GM12873 (cell line): ENCODE results near the gene NFE2L2.

Experiments
- TF ChIP-seq, protein P1 (sequence below): IDR thresholded peaks from 2 replicates; pipeline ENCODE4 v1.5.1; 2012; ENCODE audit warnings: low read depth, mild to moderate bottlenecking, moderate library complexity, low read length, control low read depth; ENCODE audit not compliant: insufficient read depth; ENCODE audit errors: missing control alignments

The NFE2L2 gene

DNA sequence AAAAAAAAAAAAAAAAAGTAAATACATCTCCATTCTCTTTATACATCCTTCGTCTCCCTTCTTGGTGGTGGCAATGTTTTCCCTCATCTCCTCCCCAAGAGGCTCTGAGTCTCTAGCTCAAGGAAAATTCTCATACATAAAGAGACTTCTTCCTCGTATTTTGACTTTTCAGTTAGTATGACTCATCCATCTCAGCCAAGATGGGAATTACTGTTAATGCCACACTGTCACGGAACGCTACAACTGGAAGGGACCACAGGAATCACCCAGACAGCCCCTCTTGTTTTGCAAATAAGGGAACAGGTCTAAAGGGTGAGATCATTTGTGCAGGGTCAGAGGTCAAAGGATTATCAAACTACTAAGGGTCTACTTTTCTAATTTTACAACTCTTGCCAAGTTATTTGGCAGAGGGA lies 19.5 kb downstream of the NFE2L2 start:
- TF ChIP-seq, protein P1, sequence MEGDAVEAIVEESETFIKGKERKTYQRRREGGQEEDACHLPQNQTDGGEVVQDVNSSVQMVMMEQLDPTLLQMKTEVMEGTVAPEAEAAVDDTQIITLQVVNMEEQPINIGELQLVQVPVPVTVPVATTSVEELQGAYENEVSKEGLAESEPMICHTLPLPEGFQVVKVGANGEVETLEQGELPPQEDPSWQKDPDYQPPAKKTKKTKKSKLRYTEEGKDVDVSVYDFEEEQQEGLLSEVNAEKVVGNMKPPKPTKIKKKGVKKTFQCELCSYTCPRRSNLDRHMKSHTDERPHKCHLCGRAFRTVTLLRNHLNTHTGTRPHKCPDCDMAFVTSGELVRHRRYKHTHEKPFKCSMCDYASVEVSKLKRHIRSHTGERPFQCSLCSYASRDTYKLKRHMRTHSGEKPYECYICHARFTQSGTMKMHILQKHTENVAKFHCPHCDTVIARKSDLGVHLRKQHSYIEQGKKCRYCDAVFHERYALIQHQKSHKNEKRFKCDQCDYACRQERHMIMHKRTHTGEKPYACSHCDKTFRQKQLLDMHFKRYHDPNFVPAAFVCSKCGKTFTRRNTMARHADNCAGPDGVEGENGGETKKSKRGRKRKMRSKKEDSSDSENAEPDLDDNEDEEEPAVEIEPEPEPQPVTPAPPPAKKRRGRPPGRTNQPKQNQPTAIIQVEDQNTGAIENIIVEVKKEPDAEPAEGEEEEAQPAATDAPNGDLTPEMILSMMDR, result no peak

DNA sequence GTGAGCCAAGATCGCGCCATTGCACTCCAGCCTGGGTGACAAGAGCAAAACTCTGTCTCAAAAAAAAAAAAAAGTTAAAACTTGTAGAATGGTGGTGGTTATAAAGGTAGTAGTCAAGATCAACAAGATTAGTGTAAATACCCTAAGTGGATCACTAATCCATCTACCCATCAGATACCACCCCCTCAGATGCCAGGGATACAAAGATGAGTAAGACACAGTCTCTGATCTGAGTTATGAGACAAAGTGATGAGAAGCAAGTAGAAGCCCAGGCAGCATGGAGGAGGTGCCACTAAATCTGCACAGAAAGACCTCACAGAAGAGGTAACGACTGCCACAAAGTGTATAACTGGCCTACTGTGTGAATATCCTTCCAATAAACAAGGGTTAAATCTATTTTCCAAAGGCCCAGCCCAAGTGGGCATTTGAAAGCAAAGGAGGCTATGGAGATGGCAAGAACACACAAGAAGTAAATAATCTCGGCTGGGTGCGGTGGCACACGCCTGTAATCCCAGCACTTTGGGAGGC lies 20.2 kb downstream of the NFE2L2 start:
- TF ChIP-seq, protein P1, result no peak

DNA sequence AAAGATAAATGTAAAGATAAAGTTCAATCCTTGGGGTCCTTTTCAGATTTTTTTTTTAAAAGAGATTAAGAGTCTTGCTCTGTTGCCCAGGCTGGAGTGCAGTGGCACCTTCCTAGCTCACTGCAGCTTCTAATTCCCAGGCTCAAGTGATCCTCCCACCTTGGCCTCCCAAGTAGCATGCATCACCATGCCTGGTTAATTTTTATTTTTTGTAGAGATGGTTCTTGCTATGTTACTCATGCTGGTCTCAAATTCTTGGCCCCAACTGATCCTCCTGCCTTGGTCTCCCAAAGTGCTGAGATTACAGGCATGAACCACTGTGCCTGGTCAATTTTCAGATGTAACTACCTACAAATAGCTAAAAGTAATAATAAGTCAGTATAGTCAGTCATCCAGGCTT lies 21.1 kb downstream of the NFE2L2 start:
- TF ChIP-seq, protein P1, result no peak

DNA sequence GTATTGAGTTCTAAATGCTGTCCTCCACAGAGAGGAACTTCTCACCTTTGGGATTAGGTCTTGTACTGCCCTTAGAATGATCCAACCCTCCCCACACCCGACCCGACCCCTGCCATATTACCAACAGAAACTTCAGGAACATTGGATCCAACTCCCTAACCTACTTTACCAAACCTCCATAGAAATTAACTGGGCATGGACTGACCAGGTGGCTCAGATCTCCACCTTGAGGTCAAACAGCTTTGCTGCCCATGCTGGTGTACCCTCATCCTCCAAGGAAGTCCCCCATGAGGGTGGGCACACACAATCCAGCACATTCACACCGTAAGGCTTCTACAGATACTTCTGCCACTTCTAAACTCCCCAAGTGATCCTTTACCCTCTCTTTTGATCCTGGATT lies 21.5 kb downstream of the NFE2L2 start:
- TF ChIP-seq, protein P1, result no peak

DNA sequence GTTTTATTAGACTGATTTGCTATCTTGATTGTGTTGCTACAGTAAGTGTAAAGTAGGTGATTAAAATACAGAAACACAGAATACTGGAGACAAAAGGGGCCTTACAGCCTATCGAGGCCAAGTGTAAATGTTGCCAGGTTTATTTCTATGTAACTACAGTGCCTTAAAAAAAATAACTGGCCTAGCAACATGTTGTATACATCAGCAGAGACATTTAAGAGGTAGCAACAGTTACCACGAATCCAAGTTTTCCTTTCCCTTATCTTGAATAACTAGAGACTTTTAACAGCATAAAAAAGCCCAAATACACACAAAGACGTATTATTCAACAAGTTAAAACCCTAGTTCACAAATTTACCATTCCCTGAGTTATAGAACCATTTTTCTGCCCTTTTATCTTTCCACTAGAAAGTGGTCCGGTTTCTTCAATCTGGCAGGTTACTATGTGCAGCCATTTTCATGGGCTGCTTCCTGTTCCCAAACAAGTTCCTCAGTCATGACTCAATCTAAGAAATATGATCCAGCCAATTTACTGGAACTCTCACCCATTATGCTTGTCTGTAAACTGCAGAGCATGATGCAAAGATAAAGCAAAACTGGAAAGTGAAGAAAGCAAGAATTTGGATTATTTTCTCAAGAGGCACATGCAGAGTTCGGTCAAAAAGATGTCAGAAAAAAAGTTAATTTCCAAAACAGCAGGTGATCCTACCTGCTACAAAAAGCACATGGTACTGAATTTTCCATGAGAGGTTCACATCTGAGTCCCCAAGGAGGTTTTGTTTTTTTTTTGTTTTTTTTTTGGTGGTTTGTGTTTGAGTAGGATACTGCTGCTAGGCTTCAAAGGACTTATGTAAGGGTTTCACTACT lies 22.2 kb downstream of the NFE2L2 start:
- TF ChIP-seq, protein P1, result no peak

DNA sequence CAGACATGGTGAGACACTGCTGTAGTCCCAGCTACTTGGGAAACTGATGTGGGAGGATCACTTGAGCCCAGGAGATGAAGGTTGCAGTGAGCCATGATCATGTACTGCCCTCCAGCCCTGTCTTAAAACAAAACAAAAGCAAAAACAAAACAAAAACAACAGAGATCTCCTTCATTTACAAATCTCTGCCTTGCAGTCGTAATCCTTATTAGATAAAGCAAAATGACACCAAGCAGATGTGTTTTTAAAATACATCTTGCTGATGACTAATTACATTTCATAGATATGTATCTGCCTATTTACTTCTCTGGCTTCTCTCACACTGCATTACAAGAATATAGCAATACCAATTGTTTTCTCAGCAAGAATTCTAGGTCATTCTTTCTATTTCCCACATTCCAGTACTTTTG lies 22.8 kb downstream of the NFE2L2 start:
- TF ChIP-seq, protein P1, result no peak

DNA sequence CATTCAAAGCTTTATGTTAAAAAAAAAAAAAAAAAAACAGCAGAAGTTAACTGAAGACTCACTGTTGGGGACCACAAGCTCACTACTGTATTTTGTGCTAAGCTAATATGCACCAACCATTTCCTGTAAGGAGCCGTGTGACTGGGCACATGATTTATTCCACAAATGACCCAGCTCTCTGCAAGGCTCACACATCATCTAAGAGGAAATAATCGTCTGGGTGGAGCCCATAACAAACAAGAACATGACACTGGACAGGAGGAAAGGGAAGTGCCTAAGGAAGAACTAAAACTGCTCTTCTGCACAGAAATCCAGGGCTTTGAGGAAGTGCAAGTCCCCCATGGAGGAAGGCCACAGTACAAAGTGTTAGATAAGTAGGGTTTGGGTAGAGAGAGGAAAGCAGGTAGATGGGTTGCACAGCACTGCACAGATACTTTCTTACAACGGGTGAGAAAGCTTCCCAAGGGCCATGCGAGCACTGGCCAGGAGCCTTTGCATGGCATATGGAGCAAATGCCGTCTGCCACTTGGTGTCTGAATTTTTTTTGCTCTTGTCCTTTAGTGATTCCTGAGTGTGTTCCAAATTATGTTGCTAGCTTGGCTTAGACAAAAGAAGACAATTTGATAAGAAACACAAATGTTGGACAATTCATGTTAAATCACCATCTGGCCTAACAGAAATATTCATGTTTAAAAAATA lies 24.4 kb downstream of the NFE2L2 start:
- TF ChIP-seq, protein P1, result no peak
